Muscle of arm (tissue), 12 donors: ENCODE measurements around the gene CPXM2. TPM values are rescaled to one million over a fixed set of nuclear protein-coding genes. Genes with fewer than 3 reads are reported as not detected.

ENCODE experiments used
- polyA plus RNA-seq, 12 donors: library from polyadenylated mRNA; unstranded; fragments of 120-200 nt; gene quantifications; one replicate each; pipeline ENCODE4 v1.2.1, GENCODE V29; 2013; ENCODE audit not compliant: insufficient read length in 12 of 12

CPXM2 gene
- polyA plus RNA-seq, 12 donors = 0.36 to 33.8 (median 2.2) TPM; not detected in 2

Other genes with a start within 250 kb of the CPXM2 start
- under 1 TPM in 2 of 12 donors, not detected in 10; 0.03 to 0.11 TPM for gene GPR26, start 225.5 kb downstream of the CPXM2 start, polyA plus RNA-seq
- gene CHST15, start 201.8 kb upstream of the CPXM2 start, polyA plus RNA-seq = 10 to 100 TPM in 11 of 12 donors, not detected in 1; 14.6 to 24.7 (median 17.8) TPM